GM12801 (cell line): ENCODE results near the gene GJB2.

Source experiments
- CTCF ChIP-seq: IDR thresholded peaks from one replicate; pipeline ENCODE4 v1.5.1; 2011; ENCODE audit warnings: control low read depth; ENCODE audit not compliant: insufficient read length; ENCODE audit errors: extremely low read depth

Gene GJB2

GRCh38 chr13:20149762-20150161 is 43.0 kb downstream of the GJB2 start:
- TF ChIP-seq CTCF, result no peak

- no peak for TF ChIP-seq CTCF
Observed at GRCh38 chr13:20148501-20149183, 44.1 kb downstream of the GJB2 start.

GRCh38 chr13:20146381-20146780 is 46.4 kb downstream of the GJB2 start:
- no peak for TF ChIP-seq CTCF

GRCh38 chr13:20145521-20145920 is 47.2 kb downstream of the GJB2 start:
- no peak for TF ChIP-seq CTCF

DNA sequence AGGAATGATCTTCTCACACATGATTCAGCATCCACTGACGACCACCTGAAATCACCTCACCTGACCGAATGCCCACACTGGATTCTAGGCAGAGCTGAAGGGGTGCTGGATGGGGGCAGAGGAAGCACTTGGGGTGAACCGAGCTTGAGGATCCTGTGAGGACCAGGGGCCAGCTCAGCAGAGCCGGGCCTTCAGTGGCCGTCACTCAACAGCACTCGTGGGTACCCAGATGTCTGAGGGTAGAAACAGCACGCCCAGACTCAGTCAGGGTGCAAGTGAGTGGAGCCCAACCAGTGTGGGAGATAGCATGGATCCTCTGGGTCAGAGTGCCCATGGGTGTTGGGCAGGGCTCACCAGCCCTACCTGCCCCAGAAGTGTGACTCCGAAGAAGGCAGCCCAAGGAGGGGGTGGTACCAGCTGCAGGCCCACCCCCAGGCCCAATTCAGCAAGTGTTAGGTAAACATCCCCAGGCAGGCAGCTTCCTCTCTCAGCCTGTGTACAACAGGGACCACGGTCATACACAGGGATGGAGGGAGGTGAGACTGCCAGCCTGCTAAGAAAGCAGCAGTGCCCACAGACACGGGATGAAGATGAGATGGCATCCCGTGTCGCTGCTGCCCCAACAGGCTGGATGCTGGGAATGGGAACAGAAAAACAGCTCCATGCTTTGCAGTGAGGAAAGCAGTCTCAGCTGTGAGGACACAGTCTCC is 48.4 kb downstream of the GJB2 start:
- TF ChIP-seq CTCF, result no peak

- no peak for TF ChIP-seq CTCF
Observed at GRCh38 chr13:20142927-20143480, 49.7 kb downstream of the GJB2 start.

DNA sequence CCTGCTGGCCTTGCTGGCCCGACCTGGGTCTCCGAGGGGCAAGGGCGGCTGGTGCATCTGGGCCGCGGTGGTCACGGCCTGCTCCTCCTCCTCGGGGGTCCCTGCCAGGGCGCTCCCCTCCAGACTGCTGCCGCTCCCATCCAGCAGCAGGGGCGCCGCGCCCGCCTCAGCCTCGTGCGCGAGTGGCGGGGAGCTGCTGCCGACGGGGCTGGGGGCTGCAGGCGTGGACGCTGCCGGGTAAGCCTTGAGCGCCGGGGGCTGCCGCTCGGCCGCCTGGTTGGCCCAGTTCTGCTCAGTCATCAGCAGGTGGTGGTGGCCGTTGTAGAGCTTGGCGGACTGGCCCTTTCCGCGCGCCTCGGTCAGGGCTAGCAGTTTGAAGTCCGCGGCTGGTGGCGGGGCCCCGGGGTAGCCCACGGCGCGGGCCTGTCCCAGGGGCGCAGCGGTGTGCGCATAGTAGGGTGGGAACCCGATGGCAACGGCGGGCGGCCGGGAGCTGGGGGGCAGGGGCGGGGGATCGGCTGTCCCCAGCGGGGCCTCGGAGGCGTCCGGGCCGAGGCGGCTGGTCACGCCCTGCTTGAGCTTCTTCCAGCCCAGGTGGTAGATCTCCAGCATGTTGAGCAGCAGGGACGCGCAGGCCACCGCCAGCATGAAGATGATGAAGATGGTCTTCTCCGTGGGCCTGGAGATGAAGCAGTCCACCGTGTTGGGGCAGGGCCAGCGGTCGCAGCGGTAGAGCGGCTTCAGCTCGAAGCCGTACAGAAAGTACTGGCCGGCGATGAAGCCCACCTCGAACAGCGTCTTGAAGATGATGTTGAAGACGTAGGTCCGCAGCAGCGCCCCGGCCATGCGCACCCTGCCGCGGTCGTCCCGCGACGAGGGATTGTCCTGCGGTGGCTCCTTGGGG is 50.5 kb downstream of the GJB2 start:
- TF ChIP-seq CTCF, result no peak
